Measurements from ENCODE around the gene ALKAL2.
"Not testable (repeated sequence)": the region's sequence is repeated elsewhere in the genome, so short reads cannot be mapped to it uniquely, and the experiment has no call there.

Gene ALKAL2, protein sequence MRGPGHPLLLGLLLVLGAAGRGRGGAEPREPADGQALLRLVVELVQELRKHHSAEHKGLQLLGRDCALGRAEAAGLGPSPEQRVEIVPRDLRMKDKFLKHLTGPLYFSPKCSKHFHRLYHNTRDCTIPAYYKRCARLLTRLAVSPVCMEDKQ

DNA sequence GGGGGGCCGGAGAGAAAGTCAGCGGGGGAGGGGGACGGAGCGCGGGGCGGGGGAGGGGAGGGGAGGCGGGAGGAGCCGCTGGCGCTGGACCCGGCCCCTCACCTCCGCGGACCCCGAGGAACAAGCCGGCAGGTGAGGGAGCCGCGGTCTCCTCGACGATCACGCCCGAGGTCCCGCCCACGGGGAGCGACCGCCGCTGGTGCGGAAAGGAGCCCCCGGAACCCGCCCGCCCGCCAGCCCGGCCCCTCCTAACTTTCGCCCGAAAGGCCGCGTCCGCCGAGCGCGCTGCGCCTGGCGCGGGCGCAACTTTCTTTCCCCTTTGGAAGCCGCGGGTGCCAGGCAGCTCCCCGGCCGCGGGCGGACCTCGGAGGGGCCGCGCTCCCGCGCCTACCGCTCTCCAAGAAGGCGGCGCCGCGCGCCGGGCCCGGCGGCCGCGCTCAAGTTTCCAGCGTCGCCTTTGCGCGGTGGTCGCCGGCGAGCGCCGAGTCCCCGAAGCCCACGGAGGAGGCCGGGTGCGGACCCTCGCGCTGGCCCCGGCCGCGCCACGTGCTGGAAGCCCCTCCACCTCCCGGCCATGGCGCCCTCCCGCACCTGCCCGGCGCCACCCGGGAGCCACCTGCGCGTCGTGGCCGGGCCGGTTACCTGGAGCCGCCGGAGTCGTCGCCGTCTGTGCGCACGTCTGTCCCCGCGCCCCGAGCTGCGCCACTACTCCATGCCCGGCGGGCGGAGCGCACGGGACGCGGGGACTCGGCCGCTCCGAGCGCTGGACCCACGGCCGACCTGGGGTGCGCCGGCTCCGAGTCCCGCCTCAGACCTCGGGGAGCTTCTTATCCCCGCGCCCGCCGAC is at the start of gene ALKAL2:
TSS of gene ALKAL2 (minus strand) at position 181 of the 847 bp plus-strand sequence. CDS start 256 bp downstream, outside the sequence.
- TF ChIP-seq ZNF274 (IDR thresholded peaks at IDR 0.05; ENCODE audit: low read depth, low read length) = no peak
- no peak within 1 kb of the TSS; the same call in 1 of the 2 replicates for H3K4me3 ChIP-seq (ENCODE audit: low read length)

DNA sequence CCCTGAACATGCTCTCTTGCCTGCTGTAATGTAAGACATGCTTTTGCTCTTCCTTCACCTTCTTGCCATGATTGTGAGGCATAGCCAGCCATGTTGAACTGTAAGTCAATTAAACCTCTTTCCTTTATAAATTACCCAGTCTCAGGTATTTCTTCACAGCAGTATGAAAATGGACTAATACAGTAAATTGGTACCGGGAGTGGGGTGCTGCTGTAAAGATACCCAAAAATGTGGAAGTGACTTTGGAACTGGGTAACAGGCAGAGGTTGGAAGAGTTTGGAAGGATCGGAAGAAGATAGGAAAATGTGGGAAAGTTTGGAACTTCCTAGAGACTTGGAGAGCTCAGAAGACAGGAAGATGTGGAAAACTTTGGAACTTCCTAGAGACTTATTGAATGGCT is 49.1 kb upstream of the ALKAL2 start:
- not testable (repeated sequence) for H3K4me3 ChIP-seq (ENCODE audit: low read length)

DNA sequence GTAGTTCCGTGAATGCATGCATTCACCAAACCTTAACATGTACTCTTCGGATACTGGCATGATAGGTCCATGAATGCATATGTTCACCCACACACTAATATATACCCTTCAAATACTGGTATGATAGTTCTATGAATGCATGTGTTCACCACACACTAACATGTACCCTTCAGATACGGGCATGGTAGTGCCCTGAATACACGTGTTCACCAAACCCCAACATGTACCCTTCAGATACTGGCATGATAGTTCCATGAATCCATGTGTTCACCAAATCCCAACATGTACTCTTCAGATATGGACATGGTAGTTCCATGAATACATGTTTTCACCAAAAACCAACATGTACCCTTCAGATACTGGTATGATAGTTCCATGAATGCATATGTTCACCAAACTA is 48.5 kb upstream of the ALKAL2 start:
- no peak for TF ChIP-seq ZNF274 (IDR thresholded peaks at IDR 0.05; ENCODE audit: low read depth, low read length)
- H3K4me3 ChIP-seq (ENCODE audit: low read length) = no peak overlapping the region

DNA sequence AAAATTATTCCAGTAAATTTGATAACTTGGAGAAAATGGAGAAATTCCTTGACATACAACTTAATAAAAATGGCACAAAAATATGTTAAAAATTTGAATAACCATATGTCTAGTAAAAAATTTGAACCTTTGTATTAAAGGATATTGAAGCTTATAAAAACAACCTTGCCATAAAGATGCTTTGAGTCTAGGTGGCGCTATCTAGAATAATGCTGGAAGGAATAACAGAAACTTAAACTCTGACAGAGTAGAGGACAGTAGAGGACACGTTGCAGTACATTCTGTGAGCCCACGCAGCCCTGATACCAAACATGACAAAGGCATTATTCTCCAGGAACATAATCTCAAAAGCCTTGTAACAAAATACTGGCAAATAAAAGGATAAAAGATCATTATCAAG is 44.7 kb upstream of the ALKAL2 start:
- no peak overlapping the region for H3K4me3 ChIP-seq (ENCODE audit: low read length)

DNA sequence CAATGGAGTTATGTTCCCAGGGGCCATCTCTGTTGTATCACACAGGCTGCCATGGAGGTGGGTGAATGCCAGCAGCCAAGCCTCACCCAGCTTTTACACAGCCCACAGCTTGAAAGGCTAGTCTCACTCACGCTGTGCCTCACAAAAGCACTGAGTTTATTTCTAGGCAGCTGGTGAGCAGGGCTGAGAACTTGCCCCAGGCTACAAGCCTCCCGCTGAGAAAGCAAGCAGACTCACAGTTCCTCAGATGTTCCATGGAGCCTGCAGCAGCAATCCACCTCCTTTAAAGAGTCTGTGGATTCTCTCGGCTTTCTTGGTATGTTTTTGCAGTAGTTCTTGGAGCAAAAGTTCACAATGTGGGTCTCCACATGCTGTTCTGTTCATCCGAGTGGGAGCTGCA is 40.9 kb upstream of the ALKAL2 start:
- H3K4me3 ChIP-seq (ENCODE audit: low read length) = no peak overlapping the region
- no peak for TF ChIP-seq ZNF274 (IDR thresholded peaks at IDR 0.05; ENCODE audit: low read depth, low read length)

More for the DNA sequence above, 44.7 kb upstream of the ALKAL2 start:
- TF ChIP-seq ZNF274 (IDR thresholded peaks at IDR 0.05; ENCODE audit: low read depth, low read length) = no peak

DNA sequence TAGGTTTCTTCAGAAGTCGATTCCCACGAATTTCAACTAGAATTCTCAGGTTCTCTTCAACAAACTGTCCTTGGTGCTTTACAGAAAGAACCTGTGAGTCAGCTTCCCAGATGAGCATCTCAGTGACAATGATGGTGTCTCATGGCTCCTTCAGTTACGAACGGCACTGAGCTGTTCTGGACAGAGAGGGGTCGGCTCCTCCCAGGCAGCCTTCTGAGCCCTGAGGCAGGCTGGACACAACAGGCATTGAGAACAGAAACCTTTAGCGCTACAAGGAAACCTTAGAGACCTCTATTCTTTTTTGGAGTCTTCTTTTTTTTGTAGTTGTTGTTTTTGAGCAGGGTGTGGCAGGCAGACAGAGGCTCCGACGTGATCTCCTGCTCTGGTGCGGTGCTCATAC is 35.1 kb upstream of the ALKAL2 start:
- TF ChIP-seq ZNF274 (IDR thresholded peaks at IDR 0.05; ENCODE audit: low read depth, low read length) = no peak
- no peak overlapping the region for H3K4me3 ChIP-seq (ENCODE audit: low read length)

DNA sequence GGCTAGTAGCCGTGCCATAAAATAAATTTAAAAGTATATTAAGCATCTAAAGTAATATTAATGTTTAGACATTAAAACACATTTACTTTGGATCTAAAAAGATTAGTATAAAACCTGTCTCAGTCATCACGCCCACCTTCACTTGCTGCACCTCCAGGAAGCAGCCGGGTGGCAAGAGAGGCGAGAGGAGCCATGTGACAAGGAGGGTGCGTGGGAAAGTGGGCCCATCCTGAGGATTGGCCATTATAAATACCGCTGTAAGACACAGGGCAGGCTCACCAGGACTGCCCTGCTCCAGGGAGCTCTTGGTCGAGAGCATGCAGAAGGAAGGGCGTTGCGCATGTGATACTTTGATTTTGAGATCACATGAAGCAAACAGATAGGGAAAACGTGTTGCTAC is 34.4 kb upstream of the ALKAL2 start:
- no peak for TF ChIP-seq ZNF274 (IDR thresholded peaks at IDR 0.05; ENCODE audit: low read depth, low read length)
- no peak overlapping the region for H3K4me3 ChIP-seq (ENCODE audit: low read length)

DNA sequence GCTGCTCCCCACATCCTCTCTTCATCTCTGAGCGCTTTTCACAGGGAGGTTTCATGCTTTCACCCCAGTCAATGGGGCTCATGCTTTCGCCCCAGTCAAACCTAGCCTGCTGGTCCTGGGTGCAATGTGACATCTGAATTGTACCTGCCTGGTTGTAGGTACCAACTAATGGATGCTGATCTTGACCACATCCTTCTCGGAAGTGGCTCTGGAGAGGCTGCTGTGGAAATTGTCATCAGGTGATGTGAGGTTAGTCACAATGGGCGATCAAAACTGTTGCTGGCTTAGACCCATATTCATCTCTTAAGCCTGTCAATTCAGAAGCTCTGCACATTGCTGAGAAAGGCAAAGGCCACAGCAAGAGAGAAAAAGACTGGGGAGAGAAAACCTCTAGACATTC is 32.7 kb upstream of the ALKAL2 start:
- no peak for TF ChIP-seq ZNF274 (IDR thresholded peaks at IDR 0.05; ENCODE audit: low read depth, low read length)
- H3K4me3 ChIP-seq (ENCODE audit: low read length) = no peak overlapping the region

DNA sequence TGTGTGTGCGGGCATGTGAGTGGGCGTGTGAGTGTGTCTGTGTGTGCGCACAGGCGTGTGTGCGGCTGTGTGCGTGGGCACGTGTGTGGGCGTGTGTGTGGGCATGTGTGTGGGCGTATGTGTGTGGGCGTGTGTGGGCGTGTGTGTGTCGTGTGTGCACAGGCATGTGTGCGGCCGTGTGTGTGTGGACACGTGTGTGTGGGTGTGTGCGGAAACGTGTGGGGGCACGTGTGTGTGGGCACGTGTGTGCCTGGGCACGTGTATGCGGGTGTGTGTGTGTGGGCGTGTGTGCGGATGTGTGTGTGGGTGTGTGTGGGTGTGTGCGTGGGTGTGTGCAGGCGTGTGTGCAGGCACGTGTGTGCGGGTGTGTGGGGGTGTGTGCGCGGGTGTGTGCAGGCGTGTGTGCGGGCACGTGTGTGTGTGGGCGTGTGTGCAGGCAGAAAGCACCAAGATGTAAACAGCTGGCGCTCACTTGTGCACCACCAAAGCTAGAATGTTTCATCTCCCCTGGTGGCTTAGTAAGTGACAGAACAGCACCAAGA is 31.2 kb upstream of the ALKAL2 start:
- no peak for TF ChIP-seq ZNF274 (IDR thresholded peaks at IDR 0.05; ENCODE audit: low read depth, low read length)
- H3K4me3 ChIP-seq (ENCODE audit: low read length) = no peak overlapping the region

DNA sequence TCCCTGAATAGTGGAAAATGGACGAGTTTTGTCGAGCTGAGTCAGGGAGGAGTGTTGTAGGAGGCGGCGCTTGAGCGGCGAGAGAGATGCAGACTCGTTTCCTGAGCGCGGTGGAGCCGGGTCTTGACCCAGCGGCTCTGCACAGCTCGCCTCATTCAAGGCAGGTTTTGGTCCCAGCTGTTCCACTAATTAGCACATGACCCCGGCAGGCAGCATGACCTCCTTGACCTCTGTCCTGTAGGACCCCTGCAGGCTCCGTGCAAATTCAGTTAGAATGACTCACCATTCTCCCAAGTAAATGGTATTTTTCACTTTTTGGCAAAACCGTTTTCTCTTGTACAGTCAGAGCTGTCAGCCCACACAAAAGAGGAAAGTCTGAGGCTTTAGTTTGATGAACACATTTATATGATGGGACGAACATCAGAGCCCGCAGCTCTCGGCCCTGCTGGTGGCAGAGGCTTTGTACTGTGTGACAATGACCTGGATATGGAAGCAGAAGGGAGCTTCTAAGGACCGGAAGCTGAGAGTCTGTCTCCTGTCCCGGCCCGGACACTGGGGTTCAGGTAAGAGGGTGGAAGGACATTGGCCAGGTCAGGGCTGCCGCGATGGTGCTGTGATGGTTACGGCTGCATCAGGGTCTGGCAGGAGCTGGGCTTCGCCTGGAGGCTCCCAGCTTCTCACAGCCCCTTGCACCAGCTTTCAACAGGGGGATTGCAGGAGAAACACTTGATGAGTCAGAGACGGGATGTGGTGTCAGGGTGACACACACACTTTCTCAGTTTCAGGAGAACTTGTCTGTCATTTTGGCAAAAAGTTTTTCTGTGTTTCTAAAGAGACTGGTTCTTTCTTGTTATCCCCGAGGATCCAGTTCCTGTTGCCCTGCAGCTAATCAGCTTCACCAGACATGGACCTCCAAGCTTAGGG is 29.9 kb upstream of the ALKAL2 start:
- no peak overlapping the region for H3K4me3 ChIP-seq (ENCODE audit: low read length)
- no peak for TF ChIP-seq ZNF274 (IDR thresholded peaks at IDR 0.05; ENCODE audit: low read depth, low read length)

DNA sequence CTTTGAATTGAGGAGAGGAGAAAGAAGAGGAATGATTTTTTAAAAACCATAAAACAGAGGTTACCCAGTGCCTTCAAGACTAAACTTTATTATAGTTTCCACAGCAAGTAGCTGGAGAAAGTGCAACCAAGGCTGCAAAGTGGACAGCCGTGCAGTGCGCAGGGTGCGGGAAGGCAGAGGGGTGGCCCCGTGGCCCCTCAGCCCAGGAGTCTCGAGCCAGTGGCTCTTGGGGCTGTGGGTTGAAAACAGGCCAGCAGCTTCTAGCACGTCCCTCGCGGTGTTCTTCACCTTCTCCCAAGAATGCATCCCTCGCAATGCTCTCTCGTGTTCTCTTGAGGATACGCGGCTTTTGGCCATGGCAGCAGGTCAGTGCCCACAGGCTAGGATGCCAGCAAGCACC is 28.5 kb upstream of the ALKAL2 start:
- no peak for TF ChIP-seq ZNF274 (IDR thresholded peaks at IDR 0.05; ENCODE audit: low read depth, low read length)
- H3K4me3 ChIP-seq (ENCODE audit: low read length) = no peak overlapping the region

DNA sequence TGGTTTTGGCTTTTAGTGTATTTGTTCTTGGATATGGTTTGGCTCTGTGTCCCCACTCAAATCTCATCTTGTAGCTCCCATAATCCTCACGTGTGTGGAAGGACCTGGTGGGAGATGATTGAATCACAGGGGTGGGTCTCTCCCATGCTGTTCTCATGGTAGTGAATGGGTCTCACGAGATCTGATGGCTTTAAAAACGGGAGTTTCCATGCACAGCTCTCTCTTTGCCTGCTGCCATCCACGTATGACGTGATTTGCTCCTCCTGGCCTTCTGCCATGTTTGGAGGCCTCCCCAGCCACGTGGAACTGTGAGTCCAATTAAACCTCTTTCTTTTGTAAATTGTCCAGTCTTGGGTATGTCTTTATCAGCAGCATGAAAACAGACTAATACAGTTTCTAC is 28.0 kb upstream of the ALKAL2 start:
- H3K4me3 ChIP-seq (ENCODE audit: low read length) = not testable (repeated sequence)

DNA sequence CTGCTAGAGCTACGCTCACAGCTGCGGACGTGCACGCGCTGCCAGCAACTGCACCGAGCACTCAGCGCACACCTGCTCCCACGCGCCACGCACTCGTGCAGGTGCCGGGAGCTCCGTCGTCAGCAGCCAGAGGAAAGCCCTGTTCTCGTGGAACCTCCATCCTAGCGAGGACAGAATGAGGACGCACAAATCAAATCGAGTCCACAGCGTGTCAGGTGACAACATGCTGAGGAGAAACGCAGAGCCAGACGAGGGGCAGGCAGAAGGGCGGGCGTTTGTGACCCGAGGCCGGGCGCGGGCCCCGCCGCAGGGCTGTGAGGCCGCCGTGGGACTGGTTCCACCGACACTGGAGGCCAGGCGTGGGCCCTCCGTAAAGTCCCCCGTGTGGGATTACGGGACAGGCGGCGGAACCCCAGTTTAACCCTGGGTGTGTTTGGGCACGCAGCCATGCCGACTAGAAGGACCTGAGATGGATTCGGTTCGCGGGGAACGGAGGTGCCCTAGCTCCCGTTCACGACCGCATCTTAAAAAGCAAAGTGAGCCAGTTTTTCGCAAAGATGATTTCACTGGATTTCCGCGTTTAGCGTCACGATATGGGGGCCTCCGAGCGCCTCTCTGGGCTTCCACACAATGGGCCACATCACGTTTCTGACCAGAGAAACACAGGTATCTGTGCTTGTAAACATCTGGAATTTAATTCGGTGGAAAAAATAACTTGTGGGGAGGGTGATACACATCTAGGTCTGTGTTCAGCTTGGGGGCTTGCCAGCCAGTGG is 26.9 kb upstream of the ALKAL2 start:
- H3K4me3 ChIP-seq (ENCODE audit: low read length) = no peak overlapping the region
- no peak for TF ChIP-seq ZNF274 (IDR thresholded peaks at IDR 0.05; ENCODE audit: low read depth, low read length)

DNA sequence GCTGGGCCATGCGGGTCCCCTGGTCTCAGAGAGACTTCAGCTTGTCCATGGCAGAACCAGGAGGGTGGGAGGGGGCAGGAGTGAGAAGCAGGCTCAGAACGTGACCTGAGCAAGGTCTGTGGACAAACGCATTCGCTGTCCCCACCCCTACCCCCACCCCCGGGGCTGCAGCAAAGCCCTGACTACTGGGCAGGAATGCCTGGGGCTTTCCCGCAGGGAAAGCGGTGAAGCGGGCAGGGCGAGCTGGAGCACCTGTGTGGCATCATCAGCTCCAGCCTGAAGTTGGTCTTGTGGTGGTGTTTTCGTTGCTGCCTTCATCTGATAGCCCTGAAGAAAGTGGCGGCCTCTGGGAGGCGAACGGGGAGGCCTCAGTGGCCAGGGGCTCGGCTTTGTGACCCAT is 26.1 kb upstream of the ALKAL2 start:
- no peak overlapping the region for H3K4me3 ChIP-seq (ENCODE audit: low read length)
- TF ChIP-seq ZNF274 (IDR thresholded peaks at IDR 0.05; ENCODE audit: low read depth, low read length) = no peak
